Activated CD4-positive, CD25-positive, alpha-beta regulatory T cell treated with anti-CD3 and anti-CD28 coated beads, Interleukin-2, amount 50 U/mL, for 72 hours (primary cell): Measurements from ENCODE around the gene LHX4.

ENCODE experiments used
- DNase-seq: peaks from one replicate; pipeline ENCODE4 v3.0.0; 2021

LHX4 gene

DNA sequence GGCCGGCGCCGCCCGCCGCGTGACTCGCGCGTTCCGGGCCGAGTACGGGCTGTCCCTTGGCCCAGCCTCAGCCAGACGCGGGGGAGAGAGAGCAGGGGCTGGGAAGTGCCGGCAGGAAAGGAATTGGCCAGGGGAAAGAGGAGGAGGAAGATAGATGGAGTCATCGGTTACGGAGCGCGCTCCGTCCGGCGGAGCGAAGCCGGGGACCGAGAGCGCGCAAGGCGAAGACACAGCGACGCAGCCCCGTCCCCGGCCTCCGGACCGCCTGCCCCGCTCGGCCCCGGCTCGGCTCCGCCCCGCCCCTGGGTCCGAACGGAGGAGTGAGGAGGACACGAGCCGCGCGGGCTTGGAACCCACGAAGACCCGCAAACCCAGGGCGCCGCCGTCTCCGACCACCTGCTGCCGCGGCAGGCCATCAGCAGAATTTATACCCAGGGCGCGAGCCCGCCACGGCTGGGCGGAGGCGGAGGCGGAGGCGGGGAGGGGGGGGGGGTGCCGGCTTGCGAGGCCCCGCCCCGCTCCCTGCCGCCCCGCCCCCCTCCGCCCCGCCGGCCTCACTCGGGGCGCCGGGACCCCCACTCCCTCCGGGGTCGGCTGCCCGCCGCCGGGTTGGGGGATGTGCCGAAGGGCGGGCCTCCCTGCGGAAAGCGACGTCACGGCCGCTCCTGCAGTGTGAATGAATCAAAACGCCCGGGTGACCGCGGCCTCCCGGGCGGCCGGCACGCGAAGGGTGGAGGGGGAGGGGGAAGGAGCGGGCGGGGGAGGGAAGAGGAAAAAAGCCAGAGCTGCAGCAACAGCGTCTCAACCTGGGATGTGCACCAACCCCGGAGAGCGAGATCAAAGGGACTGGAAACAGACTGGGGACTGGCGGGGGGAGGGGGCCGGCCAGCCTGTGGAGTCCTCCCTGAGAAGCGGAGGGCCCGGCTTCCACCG is at the start of gene LHX4:
LHX4 (plus strand) TSS at position 782 of the 933 bp plus-strand sequence. CDS start 266 bp downstream, outside the sequence.
- no peak for DNase-seq

DNA sequence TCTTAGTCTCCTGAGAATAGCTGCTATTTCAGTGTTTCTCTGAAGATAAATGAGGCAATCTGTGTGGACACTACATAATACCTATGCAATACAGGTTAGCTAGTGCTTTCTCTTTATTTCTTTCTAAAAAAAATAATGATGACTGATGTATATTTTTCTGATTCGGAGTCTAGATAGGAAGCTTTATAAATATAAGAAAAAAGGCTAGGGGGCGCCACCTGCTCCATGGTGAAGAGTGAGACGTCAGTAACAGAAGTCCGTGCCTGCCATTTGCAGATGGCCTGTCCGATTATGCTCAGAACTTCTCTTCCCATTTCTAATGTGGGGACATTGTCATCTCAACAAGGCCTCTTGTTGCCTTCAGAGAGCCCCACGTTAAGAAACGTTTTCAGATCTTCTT is 49.0 kb upstream of the LHX4 start:
- no peak for DNase-seq

- no peak for DNase-seq
These were observed 47.9 kb upstream of the LHX4 start for GRCh38 chr1:180181996-180182642.

GRCh38 chr1:180182643-180183311 is 47.3 kb upstream of the LHX4 start:
- no peak for DNase-seq

DNA sequence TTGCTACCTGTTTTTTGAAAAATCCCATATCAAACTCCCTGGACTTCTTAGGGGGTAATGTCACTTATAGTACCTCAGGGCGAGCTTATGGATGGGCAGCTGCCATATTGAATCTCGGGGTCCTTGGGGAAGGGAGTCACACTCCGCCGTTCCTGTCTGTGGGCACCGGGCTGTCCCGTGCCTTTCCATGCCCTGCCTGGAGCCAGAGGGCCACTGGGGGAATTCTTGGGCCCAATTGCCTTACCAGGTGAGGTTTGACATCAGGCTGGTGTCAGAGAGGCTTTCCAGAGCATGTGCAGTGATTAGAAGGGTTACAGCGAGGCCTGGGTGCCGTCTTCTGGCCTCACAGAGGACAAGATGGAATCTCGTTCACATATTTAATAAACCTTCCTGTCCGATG is 46.6 kb upstream of the LHX4 start:
- DNase-seq: no peak

GRCh38 chr1:180184041-180184440 is 46.0 kb upstream of the LHX4 start:
- no peak for DNase-seq

GRCh38 chr1:180185281-180185680 is 44.8 kb upstream of the LHX4 start:
- no peak for DNase-seq

DNA sequence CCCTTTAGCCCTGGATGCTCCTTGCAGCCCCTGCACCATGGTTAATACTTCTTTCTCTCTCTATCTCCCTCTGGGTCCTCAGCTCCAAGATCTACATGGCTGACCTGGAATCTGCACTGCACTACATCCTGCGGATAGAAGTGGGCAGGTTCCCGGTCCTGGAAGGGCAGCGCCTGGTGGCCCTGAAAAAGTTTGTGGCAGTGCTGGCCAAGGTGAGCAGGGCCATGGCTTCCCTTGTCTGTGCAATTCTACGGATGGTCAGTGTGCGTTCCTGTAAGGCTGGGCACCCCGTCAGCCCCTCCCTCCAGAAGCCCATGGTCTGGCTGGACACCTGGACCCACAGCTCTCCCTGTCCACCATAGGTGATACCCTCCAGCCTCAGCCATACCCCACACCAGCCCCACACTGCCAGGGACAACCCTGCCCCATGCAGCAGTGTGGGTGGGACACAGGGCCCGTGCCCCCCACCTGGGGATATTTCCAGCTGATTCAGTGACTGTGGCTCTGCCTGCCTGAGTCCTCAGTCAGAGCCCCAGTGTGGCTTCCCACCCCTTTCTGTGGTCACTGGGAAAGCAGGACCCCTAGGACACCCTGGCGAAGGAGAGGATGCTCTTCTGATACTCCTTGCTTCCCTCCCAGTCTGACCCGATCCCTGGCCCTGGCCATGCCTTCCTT is 44.0 kb upstream of the LHX4 start:
- DNase-seq: no peak

DNA sequence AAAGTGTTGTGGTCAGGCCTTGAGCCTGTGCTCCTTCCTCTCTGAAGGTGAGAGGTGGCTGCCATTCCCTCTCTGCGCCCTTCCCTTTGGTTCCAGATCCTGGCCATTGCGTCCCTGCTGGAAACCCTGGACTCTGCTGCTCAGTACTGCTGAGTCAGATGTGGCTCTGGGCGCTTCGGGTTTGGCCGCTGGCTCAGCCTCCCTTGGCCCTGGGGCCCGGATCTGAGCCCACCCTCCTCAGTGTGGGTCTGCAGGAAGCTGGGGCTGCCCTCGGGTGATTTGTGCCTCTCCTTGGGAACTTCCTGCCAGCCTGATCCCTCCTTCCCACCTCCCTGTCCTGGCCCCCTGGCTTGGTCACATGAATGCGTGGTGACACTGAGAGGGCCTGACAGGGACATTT is 43.2 kb upstream of the LHX4 start:
- DNase-seq: no peak

- DNase-seq: no peak
These were observed 42.4 kb upstream of the LHX4 start for GRCh38 chr1:180187626-180188025.

DNA sequence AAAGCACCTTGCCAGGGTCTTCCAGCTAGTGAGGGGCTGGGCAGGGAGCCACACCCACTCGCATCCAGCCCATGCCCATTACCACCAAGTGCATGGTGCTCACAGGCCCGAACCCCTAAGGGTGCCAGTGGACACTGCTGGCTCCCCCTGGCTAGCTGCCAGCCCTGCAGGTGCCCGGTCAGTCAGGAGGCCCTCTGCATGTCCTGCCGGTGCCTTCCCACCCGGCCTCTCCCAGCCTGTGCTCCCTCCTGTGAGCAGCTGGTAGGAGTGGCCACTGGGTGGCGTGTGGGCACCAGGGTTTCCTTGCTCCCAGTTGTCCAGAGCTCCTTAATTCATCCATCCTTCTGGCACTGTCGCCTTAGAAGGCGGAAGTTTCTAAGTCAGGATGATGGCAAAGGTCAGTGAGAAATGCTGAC is 42.0 kb upstream of the LHX4 start:
- no peak for DNase-seq

DNA sequence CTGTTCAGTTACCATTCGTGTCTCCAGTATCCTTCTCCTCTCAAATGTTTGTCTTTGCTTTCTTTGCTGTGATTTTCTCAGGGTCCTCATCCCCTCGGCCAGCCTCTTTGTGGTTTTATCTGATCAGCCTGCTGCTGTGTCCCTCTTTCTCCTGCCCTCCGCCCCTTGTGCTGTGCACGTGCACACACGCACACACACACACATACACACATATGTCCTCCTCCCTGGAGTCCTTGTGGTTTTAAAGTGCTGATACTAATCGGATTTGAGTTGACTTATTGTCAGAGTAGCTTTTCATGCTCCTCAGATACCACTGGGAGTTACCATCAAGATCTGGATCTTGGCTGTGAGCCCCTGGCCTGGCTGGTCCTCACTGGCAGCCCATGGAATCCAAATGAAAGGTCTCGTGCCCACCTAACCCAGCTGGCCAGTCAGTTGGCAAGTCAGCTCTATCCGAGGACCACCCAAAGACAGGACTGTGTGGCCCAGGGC is 41.3 kb upstream of the LHX4 start:
- no peak for DNase-seq

GRCh38 chr1:180190091-180190490 is 40.0 kb upstream of the LHX4 start:
- DNase-seq: no peak

DNA sequence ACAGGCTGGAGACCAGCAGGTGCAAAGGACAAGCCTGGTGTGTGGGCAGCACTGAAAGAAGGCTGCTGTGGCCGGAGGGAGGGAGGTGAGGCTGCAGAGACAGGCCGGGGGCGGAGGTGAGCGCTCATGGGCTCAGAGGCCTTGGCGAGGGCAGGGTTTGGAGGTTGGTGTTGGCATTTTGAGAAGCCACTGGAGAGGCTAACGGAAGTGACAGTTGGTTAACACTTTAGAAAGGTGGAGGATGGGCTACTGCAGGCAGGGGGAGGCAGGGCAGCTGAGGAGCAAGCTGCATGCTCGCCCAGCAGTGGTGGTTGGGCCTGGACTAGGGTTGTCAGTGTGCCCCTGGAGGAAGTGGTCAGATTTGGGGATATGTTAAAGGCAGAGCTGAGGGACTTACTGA is 37.9 kb upstream of the LHX4 start:
- DNase-seq: no peak

DNA sequence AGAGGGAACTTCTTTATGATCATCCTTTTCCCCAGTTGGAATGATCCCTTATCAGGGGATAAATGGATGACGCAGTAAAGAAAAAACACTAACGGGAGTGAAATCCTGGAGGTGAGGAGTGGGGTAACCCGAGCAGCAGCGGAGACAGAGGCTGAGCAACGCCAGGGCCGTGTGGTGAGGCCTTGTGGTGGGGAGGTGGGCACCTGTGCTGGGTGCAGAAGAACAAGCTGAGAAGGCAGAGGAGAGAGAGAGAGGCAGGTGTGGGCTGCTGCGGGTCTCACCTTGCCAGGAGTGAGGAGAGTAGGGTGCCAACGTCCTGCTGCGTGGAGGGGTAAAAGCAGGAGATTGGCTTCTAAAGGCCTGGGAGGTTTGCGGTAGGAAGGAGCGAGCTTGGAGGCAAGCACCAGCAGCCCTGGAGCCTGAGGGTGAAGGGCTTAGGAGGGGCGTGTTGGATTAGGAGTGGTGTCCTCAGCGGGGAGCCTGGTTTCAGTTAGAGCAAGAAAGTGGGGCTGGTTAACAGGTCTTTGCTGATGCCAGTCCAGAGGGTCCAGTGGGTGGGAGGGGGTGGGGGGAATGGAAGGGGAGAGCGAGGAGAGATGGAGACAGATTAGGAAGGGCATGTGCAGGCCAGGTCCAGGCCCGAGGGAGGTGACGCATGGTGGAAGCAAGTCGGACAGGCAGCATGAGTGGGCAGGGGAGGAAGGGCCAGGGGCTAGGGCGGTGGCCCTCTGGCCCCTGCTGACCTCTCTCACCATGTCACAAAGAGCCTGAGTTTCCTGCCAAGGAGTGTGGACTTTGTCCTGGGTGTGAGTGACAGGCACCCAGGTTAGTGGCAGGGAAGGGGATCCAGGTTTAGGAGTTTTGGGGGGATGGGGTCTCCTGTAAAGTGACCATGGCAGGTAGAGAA is 36.7 kb upstream of the LHX4 start:
- no peak for DNase-seq

GRCh38 chr1:180194048-180194425 is 36.0 kb upstream of the LHX4 start:
- no peak for DNase-seq

DNA sequence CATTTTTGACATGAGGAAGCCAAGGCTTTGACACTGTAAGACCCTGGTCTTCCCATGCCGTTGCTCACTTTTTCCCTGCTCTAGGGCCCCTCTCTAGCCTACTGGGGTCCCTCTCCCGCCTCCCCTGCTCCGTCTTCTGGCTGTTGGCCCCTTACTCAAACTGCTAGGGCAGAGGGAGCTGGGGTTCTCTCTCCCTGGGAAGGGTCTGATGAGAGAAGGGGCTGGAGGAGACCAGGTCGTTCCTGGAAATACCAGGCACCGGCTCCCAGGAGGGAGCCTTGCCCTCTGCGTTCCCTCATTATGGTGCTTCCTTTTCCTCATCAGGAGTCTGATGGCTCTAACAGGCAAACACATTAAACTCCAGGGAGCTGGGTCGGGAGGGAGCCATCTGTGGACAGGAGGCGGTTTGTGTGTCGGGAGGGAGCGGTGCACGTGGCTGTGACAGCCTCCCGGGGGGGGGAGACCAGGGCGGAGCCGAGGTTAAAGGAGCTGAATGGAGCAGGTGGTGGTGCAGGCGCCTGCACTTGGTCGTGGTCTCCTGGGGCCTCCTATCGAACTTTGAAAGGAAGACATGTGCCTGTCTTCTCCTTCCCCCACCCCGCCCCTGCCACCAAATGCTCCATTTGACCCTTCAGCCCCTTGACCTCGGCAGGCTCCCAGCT is 35.4 kb upstream of the LHX4 start:
- DNase-seq: no peak

DNA sequence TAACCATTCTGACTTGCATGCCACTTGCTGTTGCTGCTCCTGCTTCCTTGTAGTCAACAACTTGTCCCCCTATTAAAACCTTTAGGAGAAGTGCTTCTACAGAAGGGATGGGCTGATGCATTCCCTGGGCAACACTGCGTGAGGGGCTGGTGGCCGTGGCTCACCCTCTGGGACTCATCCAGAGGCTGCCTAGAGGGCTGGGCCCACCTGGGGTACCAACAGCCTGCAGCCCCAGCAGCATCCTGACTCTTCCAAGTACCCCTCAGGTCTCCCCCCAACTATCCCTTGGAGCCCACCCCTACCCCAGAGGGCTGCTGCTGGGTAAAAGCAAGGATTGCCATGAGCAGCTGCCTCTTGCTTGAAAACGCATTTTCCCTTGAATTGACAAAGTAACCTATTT is 34.7 kb upstream of the LHX4 start:
- DNase-seq: no peak

GRCh38 chr1:180195916-180196315 is 34.1 kb upstream of the LHX4 start:
- no peak for DNase-seq

GRCh38 chr1:180196436-180197003 is 33.5 kb upstream of the LHX4 start:
- no peak for DNase-seq

- no peak for DNase-seq
These were observed 32.8 kb upstream of the LHX4 start for GRCh38 chr1:180197231-180197630.
